Activated gamma-delta T cell treated with anti-CD3 and anti-CD28 coated beads, Interleukin-2, amount 50 U/mL, for 16 hours (primary cell): ENCODE data around the gene CFDP1.
A peak's percentile ranks its signal among the peaks of the same experiment; 100 is the strongest.
"Not testable (repeated sequence)": the region's sequence is repeated elsewhere in the genome, so short reads cannot be mapped to it uniquely, and the experiment has no call there.

Source experiments
- DNase-seq: peaks from one replicate; pipeline ENCODE4 v3.0.0-alpha.2; 2020; ENCODE audit warnings: low read depth

CFDP1 gene

DNA sequence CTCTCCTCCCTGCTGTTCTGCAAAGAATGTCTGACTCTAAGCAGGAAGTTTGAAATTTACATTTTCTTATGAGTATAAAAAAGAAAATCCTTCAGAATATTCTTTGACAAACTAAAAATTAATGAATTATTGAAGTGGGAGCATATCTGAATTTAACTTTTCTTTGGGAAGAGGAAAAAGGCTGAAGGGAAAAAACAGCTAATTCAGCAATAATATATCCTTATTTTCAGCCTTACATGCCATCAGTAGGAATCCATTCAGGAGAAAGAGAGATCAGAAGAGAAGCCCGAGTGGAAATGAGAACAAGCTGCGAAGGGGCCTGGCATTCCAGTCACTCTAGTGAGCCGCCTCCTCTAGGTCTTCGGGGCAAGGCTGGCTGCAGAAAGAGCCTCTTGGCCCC lies 140.1 kb downstream of the CFDP1 start:
- DNase-seq, result no peak

GRCh38 chr16:75292691-75293090 lies 140.6 kb downstream of the CFDP1 start:
- DNase-seq, result no peak

DNA sequence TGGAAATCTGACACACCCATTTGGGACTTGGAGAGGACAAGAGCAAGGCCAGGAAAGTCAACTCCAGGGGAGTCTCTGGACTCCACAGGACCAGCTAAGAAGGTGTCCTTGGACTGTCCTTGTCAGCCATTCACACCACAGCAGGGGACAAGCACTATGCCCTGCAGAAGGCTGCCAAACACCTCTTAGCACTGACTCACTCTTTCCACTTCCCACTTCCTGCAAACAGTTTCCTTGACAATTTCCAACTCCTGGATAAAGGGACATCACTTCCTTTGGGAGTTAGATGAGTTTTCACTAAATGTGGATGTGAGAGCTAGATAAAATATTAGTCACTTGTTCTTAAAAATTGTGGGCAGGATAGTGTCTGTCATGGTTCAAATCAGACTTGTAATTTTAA lies 144.1 kb downstream of the CFDP1 start:
- no peak for DNase-seq

DNA sequence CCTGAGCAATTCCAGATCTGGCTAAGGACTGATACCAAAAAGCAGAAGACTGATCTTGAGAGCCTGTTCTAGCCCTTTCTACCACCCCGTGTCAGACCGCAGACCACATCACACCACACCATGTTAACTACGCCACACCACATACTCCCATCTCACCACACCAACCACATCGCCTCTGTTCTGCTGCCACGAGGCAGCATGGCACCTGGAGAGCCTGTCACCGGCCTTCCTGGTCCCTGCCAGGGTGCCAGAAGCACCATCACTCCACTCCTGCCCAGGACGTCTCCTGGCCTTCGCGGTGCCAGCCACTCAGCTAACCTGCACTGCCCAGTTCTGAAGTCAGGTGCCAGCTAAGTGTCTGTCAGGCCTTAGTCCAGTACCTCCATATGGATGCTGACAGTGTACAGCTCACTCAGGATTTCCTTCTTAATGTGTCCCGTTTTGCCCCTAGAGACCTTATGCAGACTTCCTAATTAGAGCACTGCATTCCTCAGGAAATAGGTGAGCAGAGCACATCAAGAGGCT lies 144.6 kb downstream of the CFDP1 start:
- DNase-seq, result peak; percentile 25

DNA sequence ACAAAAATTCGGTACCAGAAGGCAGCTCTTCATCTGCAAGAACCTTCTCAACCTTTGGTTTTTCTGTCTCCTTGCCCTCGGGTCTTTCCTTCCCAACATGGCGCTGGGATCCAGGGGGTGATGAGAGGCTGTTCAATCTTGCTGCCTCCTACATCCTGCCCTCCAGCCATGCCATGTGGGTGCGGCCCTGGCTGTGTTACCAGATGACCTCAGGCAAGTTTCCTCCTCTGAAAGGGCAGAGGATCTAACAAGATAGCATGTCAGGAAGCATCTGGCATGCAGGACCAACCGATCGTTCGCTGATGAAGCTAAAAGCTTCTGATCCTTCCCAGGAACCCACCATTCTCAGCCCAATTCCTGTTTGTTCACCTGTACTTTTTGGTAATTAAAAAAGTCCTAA lies 145.1 kb downstream of the CFDP1 start:
- no peak for DNase-seq

- DNase-seq, result no peak
Observed at GRCh38 chr16:75287708-75288107, 145.6 kb downstream of the CFDP1 start.

- DNase-seq, result no peak
Observed at GRCh38 chr16:75286389-75286788, 146.9 kb downstream of the CFDP1 start.

DNA sequence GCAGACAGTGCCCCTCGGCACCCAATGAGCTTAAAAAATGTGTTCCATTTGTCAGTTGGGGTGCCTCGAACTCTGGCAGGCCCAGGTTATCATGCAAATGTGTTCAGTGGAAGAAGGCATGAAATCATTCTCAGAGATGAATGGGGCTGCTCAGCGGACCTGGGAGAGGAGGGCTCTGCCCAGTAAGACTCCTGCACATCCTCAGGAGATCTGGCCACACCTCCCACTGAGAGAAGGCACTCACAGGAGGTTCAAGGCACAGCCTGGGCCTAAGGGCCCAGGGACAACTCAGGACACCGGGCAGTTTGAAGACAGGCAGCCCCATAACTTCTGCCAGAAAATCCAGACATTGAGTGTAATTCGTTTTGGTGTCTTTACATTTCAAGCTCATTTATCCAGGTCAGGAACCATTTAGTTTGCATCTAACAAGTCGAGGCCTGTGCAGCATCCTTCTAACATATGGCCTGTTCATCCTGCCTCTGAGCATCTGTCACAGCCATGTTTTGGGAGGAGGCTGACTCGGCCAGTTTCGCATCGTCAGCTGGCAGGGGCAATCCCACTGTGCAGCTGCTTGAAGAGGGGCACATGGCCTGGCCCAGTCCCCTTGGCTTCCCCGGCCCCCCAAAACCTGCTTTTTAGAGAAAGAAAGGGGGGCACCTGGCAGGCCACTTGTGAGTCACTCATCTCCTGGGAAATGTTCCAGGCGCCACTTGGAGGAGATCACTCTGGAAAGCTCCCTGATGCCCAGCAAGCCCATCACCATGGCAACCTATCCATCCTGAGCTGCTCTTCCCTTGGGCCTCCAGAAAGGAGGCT lies 150.6 kb downstream of the CFDP1 start:
- DNase-seq, result no peak

- no peak for DNase-seq
Observed at GRCh38 chr16:75281826-75282225, 151.5 kb downstream of the CFDP1 start.

DNA sequence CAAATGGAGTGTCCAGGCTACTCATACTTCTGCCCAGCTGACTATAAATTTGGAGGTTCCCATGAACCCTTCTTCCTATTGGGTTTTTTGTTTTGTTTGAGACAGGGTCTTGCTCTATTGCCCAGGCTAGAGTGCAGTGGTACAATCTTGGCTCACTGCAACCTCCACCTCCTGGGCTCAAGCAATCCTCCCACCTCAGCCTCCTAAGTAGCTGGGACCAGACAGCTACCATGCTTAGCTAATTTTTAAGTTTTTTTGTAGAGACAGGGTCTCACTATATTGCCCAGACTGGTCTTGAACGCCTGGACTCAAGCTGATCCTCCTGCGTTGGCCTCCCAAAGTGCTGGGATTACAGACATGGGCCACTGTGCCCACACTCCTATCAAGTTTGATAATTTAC lies 152.3 kb downstream of the CFDP1 start:
- not testable (repeated sequence) for DNase-seq

DNA sequence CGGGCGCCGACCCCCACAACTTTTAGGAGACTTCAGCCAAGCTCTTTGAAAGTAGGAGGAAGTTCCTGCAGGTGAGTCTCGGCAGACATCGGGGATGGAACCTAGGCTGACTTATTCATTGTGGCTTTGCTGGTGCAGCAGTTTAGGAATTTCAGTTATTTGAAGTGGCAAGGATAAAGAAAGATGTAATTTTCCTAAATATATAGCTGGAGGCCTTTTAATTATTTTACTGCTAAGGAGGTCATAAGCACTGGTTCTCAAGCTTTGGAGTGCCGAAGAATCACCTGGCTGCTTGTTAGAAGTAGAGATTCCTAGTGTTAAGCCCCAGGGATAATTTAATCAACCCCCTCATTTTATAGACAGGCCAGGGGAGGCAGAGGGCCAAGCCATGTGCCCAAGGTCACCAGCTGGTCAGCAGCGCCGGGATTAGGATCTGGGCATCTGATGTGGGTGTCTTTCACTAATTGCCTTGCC lies 152.9 kb downstream of the CFDP1 start:
- no peak for DNase-seq

- DNase-seq, result no peak
Observed at GRCh38 chr16:75279305-75279704, 154.0 kb downstream of the CFDP1 start.

- DNase-seq, result no peak
Observed at GRCh38 chr16:75273054-75273925, 160.0 kb downstream of the CFDP1 start.

DNA sequence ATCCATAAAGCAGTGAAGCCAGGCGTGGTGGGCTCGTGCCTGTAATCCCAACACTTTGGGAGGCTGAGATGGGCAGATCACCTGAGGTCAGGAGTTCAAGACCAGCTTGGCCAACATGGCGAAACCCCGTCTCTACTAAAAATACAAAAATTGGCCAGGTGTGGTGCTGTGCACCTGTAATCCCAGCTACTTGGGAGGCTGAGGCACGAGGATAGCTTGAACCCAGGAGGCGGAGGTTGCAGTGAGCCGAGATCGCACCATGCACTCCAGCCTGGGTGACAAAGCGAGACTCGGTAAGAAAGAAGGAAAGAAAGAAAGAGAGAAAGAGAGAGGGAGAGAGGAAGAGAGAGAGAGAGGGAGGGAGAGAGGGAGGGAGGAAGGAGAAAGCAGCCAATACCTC lies 160.7 kb downstream of the CFDP1 start:
- not testable (repeated sequence) for DNase-seq

DNA sequence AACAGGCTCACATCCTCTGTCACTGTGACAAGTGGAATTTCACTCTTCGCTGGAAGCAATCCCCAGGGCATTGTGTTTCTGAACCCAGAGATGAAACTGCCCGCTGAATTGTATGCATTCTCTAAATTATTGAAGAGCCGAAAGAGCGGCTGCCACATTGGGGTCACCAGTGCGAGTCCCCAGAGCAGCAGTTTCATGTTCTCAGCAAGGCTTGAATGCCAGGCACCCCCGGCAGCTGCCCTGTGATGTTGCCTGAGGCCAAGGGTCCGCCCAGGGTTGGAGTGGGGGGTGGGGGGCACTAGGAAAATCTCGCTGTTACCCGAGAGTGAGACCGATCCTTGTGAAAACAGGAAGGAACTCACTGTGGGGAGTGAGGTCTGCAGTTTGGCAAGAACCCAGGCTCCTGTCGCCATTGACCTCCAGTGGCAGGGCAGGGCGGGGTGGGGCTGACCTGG lies 161.2 kb downstream of the CFDP1 start:
- DNase-seq, result no peak

DNA sequence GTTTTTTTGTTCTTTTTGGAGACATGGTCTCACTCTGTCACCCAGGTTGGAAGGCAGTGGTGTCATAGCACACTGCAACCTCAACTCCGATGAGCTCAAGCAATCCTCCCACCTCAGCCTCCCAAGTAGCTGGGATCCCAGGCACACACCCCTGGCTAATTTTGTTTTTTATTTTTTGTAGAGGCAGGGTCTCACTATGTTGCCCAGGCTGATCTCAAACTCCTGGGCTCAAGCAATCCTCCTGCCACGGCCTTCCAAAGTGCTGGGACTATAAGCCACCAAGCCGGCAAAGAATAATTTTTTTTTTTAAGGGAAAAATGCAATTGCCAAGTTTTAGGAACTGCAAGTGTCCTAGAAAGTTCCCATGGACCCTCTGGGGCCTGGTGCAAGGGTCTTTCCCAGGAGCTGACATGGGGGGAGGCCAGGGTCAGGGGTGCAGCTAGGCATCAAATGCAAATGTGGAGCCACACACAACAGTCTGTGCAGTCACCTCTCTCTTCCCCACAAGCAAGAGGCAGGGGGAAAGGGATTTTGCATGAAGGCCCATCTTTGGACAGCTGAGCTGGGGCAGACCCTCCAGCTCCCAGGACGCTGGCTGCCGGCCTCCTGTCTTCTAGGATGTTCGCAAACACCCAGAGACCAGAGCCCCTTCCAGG lies 161.7 kb downstream of the CFDP1 start:
- no peak for DNase-seq

DNA sequence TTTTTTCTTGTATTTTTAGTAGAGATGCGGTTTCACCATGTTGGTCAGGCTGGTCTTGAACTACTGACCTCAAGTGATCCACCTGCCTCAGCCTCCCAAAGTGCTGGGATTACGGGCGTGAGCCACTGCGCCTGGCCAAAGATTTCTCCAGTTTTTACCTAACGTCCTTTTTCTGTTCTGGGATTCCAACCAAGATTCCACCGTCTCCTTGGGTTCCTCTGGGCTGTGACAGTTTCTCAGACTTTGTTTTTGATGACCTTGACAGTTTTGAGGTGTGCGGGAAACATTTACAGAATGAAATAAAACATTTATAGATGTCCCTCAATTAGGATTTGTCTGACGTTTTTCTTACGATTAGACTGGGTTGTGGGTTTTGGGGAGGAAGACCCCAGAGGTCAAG lies 163.9 kb downstream of the CFDP1 start:
- DNase-seq, result not testable (repeated sequence)

GRCh38 chr16:75267631-75268264 lies 165.6 kb downstream of the CFDP1 start:
- no peak for DNase-seq

DNA sequence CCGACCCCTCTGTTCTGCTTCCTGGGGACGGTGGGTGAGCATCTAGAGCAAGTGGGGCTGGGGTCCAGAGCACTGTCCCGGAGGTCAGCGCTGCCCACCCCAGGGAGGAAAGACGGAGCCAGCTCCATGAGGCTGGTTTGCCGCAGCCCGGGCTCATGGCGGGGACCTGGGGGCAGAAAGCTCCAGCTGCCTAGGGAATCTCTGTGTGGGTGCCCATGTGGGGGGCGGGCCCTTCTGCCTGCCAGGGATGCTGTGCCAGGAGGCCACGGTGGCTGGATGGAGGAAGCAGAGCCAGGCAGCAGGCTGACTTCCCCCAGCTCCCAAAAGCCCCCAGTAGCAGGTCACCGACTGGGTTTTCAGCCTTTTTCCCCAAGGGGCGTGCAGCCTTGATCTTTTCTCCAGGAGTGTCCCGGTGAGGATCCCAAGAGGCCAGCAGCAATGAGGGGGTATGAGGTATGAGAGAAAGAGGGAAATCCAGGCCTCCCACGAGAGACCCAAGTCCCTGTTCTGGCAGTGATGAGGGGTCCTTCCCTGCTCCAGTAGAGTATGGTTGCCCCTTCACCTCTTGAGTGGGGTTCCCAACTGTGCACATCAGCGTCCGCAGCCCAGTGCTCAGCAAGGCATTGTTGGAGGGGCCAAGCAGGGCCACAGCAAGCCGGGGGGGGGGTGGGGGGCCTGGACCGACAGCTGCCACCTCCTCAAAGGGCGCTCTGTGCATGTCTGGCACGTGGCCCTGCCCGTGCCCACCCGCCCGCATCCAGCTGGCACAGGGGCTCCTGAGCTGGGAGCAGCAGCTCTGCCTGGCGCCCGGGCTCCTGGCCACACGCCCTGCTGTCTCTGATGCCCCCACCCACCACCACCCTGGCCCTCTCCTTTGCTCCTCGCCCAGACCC lies 166.3 kb downstream of the CFDP1 start:
- DNase-seq, result no peak

DNA sequence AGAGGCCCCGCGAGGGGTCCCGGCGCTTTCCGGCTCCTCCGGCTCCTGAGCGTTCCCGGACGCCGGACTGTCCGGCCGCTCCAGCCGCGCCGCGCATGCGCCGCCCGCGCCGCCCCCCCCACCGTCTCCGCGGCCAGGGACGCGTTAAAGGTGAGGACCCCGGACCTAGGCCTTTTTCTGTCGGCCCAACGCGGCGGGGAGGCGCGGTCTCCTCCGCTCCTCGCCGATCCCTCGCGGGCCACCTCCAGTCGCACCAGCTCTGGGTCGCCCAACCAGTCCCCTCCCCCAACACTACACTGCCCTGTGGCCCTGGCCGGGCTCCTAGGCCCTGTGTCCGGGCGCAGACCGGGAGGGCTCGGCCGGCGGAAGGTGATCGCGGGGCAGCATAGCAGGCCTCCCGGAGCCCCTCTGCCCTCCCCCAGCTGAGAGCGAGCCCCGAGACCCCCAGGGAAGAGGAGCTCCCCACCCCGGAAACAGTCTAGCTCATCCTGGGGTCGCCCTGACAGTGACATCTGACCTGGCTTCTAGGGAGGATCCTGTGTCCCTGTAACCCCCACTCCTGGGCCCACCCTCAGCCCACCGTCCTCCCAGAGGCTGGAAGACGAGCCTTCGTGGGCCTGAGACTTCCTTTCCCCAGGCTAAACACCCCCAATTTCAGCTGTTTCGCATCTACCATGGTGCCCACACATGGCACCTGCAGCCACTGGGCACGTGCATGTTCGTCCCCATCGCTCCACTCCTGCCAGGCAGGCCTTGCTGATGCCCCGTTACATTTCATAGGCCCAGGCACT lies 167.2 kb downstream of the CFDP1 start:
- no peak for DNase-seq
